DOHH2 (cell line): ENCODE results near the gene KIRREL2.

Experiments
- CTCF ChIP-seq: fragments of 200-600 bp; sonication (generic); IDR thresholded peaks from one replicate; pipeline ENCODE4 v1.5.1; 2014; ENCODE audit warnings: antibody characterized with exemption, mild to moderate bottlenecking, low read depth, low read length; ENCODE audit not compliant: poor library complexity, severe bottlenecking
- EZH2phosphoT487 ChIP-seq: fragments of 200-600 bp; sonication (generic); IDR thresholded peaks from 2 replicates; pipeline ENCODE4 v1.6.1; 2017; ENCODE audit warnings: borderline replicate concordance, mild to moderate bottlenecking, antibody characterized with exemption, low read length, moderate library complexity, mixed read lengths

GRCh38 chr19:35816846-35817245, 39.9 kb upstream of the KIRREL2 start:
- no peak for TF ChIP-seq EZH2phosphoT487
- no peak for TF ChIP-seq CTCF
